GM19463 (cell line): Measurements from ENCODE around the gene SLC17A7.

Source experiments
- ATAC-seq: cut with Tn5 transposase; IDR thresholded peaks from one replicate; pipeline ENCODE4 v1.9.1; 2021; ENCODE audit warnings: mild to moderate bottlenecking, moderate library complexity; ENCODE audit not compliant: unreplicated experiment

Gene SLC17A7

DNA sequence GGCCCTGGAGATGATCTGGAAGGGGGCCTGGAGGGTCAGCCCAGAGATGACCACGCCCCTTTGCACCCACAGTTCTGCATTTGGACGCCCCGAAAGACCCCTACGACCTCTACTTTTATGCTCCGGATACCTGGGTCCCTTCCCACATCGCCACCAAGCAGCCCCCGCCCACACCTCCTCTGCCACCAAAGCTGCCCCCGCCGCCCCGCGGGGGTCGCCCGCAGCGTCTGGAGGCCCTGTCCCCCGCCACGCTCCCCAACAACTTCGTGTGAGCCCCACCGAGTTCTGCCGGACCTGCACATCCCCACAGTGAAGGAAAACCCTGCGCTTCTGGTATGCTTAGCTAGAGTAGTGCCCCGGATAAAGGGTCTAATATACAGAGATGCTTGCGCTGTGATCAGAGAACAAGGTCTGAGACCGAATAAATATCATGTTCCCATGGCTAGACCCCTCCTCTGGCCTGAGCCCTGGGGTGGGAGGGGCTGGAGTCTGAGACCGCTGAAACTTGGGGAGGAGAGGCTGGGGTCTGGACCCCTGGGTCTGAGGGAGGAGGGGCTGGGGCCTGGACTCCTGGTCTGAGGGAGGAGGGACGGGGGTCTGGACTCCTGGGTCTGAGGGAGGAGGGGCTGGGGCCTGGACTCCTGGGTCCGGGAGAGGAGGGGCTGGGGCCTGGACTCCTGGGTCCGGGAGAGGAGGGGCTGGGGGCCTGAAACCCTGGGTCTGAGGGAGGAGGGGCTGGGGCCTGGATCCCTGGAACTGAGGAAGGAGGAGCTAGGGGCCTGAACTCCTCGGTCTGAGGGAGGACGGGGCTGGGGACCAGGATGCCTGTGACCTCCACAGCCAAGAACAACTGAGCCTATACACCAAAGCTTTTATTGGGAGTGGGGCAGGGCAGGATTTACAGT is 12.5 kb downstream of the SLC17A7 start:
- no peak for ATAC-seq

DNA sequence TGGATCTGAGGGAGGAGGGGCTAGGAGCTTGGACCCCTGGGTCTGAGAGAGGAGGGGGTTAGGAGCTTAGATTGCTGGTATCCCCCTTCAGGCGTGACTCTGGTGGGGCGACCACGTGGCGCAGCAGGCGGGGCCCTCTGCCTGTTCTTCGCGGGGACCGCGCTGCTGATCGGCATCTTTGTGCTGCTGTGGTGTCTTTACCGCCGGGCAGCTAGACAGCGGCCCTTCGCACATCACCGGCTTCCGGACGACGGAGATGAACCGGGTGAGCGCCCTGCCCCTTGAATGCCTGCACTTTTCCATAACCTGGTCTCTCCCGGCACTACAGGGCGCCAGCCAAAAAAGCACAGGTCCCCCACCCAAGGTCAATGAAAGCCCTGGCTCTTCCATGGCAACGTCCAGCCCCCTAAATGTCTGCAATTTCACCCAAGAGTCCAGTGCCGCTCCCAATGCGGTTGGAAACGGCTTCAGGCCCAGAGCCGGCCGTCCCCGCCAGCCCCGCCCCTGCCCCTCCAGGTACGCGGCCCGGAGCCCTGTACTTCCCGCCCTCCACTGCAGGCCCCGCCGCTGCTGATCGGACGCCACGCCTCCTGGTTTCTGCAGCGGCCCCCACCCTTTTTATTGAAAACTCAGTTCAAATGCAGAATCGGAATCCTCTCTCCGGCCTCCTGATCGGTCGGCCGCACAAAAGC is 13.3 kb downstream of the SLC17A7 start:
- no peak for ATAC-seq

- ATAC-seq = no peak
Observed at GRCh38 chr19:49427339-49427738, 14.0 kb downstream of the SLC17A7 start.

DNA sequence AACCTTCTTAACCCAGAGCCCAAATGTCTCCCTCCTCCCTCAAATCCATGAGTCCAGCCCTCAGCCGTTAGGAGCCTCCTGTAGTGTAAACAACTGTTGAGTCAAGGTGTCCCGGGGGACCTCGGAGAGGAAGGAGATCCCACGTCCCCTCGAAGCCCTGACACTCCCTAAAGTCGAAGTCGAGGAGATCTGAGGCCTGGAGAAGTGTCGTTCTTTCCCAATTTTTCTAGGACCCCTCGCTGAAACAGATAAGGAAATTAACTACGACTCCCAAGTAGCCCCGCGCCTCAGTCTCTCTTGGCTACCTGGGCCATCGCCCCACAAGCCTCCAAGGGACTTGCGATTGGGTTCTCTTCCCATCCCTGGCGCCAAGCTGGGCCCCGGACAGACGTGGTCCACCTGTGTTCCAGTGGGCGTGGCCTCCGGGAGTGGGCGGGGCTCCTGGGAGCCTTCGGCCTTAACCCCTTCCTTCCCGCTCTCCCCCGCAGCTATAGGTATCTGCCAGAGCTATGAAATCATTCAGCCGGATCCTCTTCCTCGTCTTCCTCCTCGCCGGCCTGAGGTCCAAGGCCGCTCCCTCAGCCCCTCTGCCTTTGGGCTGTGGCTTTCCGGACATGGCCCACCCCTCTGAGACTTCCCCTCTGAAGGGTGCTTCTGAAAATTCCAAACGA is 15.3 kb downstream of the SLC17A7 start:
- no peak for ATAC-seq

DNA sequence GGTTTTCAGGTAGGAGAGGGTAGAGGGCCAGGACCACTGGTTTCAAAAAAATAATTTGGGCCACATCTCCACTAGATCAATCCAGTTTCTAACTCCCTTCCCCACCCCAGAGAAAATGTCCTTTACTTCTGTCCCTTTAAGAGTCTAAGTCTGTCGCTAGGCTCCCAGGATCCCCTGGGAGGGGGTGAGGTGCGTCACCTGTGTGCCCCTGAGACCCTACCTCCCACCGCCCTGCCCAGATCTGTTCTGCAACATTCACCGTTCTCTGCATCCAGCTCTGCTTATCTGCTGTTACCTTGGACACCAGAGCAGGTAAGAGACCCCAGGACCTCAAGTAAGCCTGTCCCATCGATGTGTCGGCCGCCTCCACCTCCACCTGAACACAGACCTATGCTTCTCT is 16.1 kb downstream of the SLC17A7 start, which contains the start of gene GFY:
GFY (plus strand) TSS at position 211 of the 400 bp plus-strand sequence. CDS start 1,043 bp downstream, outside the sequence.
- ATAC-seq = no peak

DNA sequence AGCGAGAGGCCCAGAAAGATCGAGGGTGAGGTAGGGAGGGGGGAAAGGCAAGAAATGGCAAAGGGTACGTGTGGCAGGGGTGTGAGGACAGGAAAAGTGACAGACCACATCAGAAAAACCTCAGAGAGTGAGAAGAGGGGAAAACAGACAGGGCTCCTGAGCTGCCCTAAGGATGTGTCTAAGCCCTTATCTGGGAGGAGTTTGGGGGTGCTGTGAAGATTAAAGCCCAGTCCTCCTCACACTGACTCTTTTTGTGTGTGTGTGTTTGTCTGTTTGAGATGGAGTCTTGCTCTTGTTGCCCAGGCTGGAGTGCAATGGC is 17.4 kb downstream of the SLC17A7 start:
- no peak for ATAC-seq

- no peak for ATAC-seq
Observed at GRCh38 chr19:49423071-49423984, 18.0 kb downstream of the SLC17A7 start, which contains the start of gene PTH2. PTH2 (minus strand) TSS chr19:49423441; CDS start chr19:49423339, 102 bp downstream.

DNA sequence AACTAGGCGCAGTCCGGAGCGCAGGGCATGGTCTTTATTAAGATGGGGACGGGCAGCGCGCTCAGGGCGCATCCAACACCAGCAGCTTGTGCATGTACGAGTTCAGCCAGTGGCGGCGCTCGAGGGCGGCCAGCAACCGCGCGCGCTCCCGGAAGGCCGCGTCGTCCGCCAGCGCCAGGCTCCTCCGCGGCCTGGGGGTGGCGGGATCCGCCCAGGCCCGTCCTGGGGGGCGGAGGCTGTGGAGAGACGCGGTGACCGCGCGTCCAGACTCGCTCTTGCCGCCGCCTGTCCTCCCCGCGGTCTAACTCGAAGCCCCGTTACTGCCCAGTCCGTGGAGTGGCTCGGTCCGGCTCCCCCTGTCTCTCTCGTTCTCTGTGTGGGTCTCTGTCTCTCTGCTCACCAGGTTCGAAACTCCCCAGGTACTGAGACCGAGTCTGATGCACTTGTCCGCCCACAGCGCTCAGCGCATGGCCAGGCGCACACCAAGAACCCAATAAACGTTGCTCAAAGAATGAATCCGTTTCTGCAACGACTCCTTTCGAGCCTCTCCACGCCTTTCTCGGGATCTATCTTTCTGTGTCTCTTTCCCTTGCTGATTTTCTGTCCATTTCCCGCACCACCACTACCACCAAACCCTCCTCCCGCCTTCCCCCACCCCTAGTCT is 18.8 kb downstream of the SLC17A7 start:
- no peak for ATAC-seq

GRCh38 chr19:49421878-49422202 is 19.5 kb downstream of the SLC17A7 start:
- ATAC-seq = no peak

DNA sequence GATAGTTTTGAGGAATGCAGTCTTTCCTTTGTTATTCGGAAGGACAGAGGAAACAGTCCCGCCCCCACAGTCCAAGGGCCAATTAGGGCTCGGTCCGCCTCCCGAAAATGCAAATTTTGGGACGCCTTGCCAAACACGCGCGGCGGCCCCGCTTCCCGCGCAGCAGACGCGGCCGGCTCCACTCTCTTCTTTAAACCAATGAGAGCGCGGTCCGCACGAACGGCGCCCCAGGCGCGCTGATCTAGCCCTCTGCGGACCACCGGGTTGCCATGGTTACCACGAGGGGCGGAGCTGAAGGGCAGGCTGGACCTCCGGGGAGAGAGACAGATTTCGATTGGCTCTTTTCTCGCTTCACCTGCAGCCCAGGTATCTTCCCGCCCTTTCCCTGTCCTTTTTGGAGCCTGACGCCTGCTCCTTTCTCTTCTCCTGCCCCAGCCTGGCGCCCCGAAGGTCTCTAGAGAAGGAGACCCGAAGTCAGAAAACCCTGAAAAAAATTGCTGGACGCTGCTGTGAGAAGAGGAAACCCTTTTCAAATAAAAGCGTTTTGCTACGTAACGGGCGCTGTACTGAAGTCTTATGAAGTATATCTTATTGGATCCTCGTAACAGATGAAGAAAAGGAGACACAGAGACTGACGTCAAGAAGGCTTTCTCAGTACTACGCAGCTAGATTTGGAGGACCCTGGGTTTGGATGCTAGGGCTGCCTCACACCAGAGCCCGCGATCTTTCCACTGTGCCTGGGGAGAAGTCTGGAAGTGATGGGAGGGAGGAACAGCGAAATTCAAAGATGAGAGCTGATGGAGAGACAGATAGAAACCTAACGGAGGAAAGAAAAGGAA is 20.1 kb downstream of the SLC17A7 start:
- no peak for ATAC-seq

DNA sequence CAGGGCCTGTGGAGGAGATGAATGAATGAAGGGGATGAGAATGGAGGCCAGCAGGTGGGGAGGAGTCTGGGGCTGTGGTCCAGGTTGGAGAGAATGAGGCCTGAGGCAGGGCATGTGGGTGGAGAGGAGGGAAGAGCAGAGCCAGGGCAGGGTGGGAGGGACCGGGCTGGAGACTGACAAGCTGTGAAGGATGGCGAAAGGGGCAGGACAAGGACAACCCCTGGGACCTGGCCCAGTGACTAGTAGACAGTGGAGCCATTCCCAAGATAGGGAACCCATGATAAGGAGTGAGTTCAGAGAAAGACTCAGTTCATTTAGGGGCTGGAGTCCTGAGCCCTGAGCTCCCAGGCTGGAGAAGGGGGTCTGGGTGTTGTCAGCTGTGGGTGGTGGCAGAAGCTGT is 21.1 kb downstream of the SLC17A7 start:
- no peak for ATAC-seq

- no peak for ATAC-seq
Observed at GRCh38 chr19:49419173-49419572, 22.2 kb downstream of the SLC17A7 start.

DNA sequence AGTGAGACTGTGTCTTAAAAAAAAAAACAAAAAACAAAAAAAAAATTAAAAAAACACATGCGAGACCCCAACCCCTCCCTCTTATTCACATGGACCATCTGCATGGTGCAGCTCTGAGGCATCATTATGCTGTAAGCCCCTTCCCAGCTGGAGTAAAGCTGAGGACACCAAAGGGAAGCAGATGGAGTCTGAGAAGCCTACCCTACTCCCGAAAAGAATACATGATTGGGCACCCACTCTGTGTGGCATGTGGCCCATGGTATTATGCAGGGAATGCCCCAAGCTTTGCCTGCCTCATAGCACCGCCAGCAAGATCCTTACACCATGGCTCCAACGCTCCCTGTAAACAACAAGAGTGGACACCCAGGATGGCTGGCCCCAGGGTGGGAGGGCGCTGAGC is 22.8 kb downstream of the SLC17A7 start:
- no peak for ATAC-seq

DNA sequence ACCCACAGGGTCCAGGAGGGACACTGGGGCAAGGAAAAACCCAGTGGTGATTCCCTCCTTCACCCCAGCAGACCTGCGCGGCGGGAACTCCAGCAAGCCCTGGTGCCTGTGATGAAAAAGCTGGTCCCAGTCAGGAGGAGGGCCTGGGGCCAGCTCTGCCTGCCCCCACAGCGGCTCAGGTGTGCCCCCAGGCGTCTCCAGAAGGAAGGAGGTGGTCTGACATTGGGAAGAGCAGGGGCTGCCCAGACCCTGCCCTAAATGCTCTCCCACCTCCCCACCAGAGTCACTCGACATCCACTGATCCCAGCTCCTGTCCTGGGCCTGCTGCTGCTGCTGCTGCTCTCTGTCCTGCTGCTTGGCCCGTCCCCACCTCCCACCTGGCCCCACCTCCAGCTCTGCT is 24.2 kb downstream of the SLC17A7 start:
- no peak for ATAC-seq

GRCh38 chr19:49415810-49416200 is 25.5 kb downstream of the SLC17A7 start:
- no peak for ATAC-seq

GRCh38 chr19:49415102-49415809 is 26.1 kb downstream of the SLC17A7 start:
- no peak for ATAC-seq

GRCh38 chr19:49414256-49414655 is 27.1 kb downstream of the SLC17A7 start:
- no peak for ATAC-seq

- no peak for ATAC-seq
Observed at GRCh38 chr19:49413348-49413747, 28.0 kb downstream of the SLC17A7 start.
